HG03439 (cell line): ENCODE results near the gene MDM4.

ENCODE experiments used
- ATAC-seq: cut with Tn5 transposase; IDR thresholded peaks from one replicate; pipeline ENCODE4 v1.9.1; 2021; ENCODE audit warnings: mild to moderate bottlenecking, moderate library complexity; ENCODE audit not compliant: unreplicated experiment

Gene MDM4

GRCh38 chr1:204602871-204603542 lies 86.8 kb downstream of the MDM4 start:
- ATAC-seq = no peak

- no peak for ATAC-seq
These were observed 89.6 kb downstream of the MDM4 start for GRCh38 chr1:204605791-204606190.
